Thymus (tissue), 11 donors: ENCODE data around the gene CER1. TPM values are rescaled to one million over a fixed set of nuclear protein-coding genes. Genes with fewer than 3 reads are reported as not detected.

Source experiments
- DNase-seq, 9 donors: peaks; one replicate each; pipeline ENCODE4 v3.0.0-alpha.2; 2013; ENCODE audit warnings: low spot score in 9 of 9, low read depth in 6 of 9, missing footprints in 1 of 9
- H3K27ac ChIP-seq, 2 donors: one replicate each; pipeline ENCODE4 v1.5.1; 2013; ENCODE audit warnings: control low read depth in 1 of 2, low read depth in 1 of 2, low read length in 1 of 2, mild to moderate bottlenecking in 1 of 2, moderate library complexity in 1 of 2
- H3K27me3 ChIP-seq, 2 donors: one replicate each; pipeline ENCODE4 v1.5.1; 2013; ENCODE audit warnings: low read length in 1 of 2; ENCODE audit not compliant: control insufficient read depth in 2 of 2, insufficient read depth in 1 of 2
- H3K36me3 ChIP-seq, 2 donors: one replicate each; pipeline ENCODE4 v1.5.1; 2013; ENCODE audit warnings: low read length in 1 of 2, mild to moderate bottlenecking in 1 of 2, moderate library complexity in 1 of 2; ENCODE audit not compliant: control insufficient read depth in 2 of 2, insufficient read depth in 2 of 2
- H3K4me1 ChIP-seq, 2 donors: one replicate each; pipeline ENCODE4 v1.5.1; 2013; ENCODE audit warnings: low read length in 2 of 2; ENCODE audit not compliant: control insufficient read depth in 2 of 2, insufficient read depth in 2 of 2
- H3K4me3 ChIP-seq, 2 donors: one replicate each; pipeline ENCODE4 v1.5.1; 2013; ENCODE audit warnings: low read length in 2 of 2, control low read depth in 1 of 2, mild to moderate bottlenecking in 1 of 2
- H3K9me3 ChIP-seq, 2 donors: one replicate each; pipeline ENCODE4 v1.5.1; 2013; ENCODE audit warnings: low read length in 1 of 2, mild to moderate bottlenecking in 1 of 2; ENCODE audit not compliant: control insufficient read depth in 2 of 2, insufficient read depth in 1 of 2
- WGBS: extraction: QIAGEN DNeasy Blood & Tissue Kit; methylation state at CpG from one replicate; pipeline ENCODE4 v1.1.7; 2013; 5-methylcytosine and 5-hydroxymethylcytosine counted together
- polyA plus RNA-seq: library from polyadenylated mRNA; stranded (reverse); fragments of 200-250 nt; gene quantifications from one replicate; pipeline ENCODE4 v1.2.3, GENCODE V29; 2013
- total RNA-seq: library from RNA; stranded (reverse); fragments of 120-200 nt; gene quantifications from one replicate; pipeline ENCODE4 v1.2.4, GENCODE V29; 2013
- donor health status: healthy.

CER1 gene
- total and polyA plus RNA-seq, 2 donors: 0.05 to 0.07 TPM

- H3K27me3 ChIP-seq: no peaks in the 10 kb centered on the region
- 96% methylated on average over 3 of the region's 3 CpGs for WGBS
- no peak overlapping the region for H3K4me3 ChIP-seq
- peaks cover 0 to 4% of the 10 kb centered on the region in 2 donors for H3K36me3 ChIP-seq
- H3K9me3 ChIP-seq: no peaks in the 10 kb centered on the region
- no peak for DNase-seq
- H3K27ac ChIP-seq: no peak overlapping the region
- no peaks in the 10 kb centered on the region for H3K4me1 ChIP-seq
Measured at GRCh38 chr9:14678776-14679175, 43.8 kb downstream of the CER1 start.

GRCh38 chr9:14677872-14678271 is 44.7 kb downstream of the CER1 start:
- WGBS: 98% methylated on average over 6 of the region's 6 CpGs
- Histone ChIP-seq H3K4me3 (no peak overlapping the region), H3K9me3 (no peaks in the 10 kb centered on the region), H3K27ac (no peak overlapping the region), H3K36me3 (peaks cover 0 to 4% of the 10 kb centered on the region in 2 donors), H3K4me1 (no peaks in the 10 kb centered on the region), H3K27me3 (no peaks in the 10 kb centered on the region)
- no peak for DNase-seq

DNA sequence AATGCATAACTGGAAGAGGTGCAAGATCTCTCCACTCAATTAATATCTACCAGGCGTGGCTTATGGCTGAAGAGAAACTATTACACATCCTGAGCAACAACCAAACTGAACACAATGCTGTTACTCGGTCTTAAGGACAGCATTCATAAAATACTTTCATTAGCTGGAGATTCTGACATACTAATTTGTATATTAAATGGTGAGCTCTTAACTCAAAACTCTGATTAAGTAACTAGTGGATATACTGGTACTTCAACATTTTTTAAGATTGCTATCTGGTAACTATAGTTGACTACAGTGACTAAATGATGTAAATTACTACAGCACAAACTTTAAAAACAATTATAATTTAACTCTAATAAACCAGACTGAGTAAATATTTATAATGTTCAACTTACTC is 45.1 kb downstream of the CER1 start:
- no peak for DNase-seq
- Histone ChIP-seq H3K9me3 (no peaks in the 10 kb centered on the region), H3K27me3 (no peaks in the 10 kb centered on the region), H3K4me1 (no peaks in the 10 kb centered on the region), H3K4me3 (no peak overlapping the region), H3K36me3 (peaks cover 0 to 4% of the 10 kb centered on the region in 2 donors), H3K27ac (no peak overlapping the region)
- 94% methylated on average over 2 of the region's 2 CpGs for WGBS

DNA sequence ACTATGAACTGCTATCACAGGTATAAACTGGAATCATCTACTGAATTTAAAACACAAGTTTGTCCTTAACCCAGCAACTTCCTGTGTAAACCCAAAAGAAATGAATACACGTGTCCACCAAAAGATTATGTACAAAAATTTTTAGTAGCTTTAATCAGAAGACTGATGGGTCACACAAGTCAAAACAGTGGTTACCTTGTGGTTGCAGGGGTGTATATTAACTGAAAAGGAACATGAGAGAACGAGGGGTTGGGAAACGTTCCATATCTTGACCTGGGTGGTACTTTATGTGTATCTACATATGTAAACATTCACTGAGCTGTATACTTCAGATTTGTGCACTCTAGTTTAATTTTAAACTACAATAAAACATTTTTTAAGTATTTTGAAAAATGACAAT is 47.9 kb downstream of the CER1 start:
- 63% methylated on average over 3 of the region's 3 CpGs for WGBS
- DNase-seq: no peak

GRCh38 chr9:14671377-14671776 is 51.2 kb downstream of the CER1 start:
- WGBS: 92% methylated on average over 3 of the region's 3 CpGs

More for the DNA sequence above, 47.9 kb downstream of the CER1 start:
- Histone ChIP-seq H3K27ac (no peak overlapping the region), H3K9me3 (no peaks in the 10 kb centered on the region), H3K4me1 (no peaks in the 10 kb centered on the region), H3K4me3 (no peak overlapping the region), H3K27me3 (no peaks in the 10 kb centered on the region), H3K36me3 (peaks cover 0 to 4% of the 10 kb centered on the region in 2 donors)

GRCh38 chr9:14670718-14671117 is 51.8 kb downstream of the CER1 start:
- no peaks in the 10 kb centered on the region for H3K9me3 ChIP-seq
- WGBS: 93% methylated on average over 1 of the region's 1 CpG

More at GRCh38 chr9:14671377-14671776, 51.2 kb downstream of the CER1 start:
- no peaks in the 10 kb centered on the region for H3K27me3 ChIP-seq
- H3K9me3 ChIP-seq: no peaks in the 10 kb centered on the region
- DNase-seq: no peak
- H3K4me1 ChIP-seq: no peaks in the 10 kb centered on the region
- no peak overlapping the region for H3K4me3 ChIP-seq
- H3K36me3 ChIP-seq: peaks cover 0 to 4% of the 10 kb centered on the region in 2 donors
- H3K27ac ChIP-seq: no peak overlapping the region

More at GRCh38 chr9:14670718-14671117, 51.8 kb downstream of the CER1 start:
- peaks cover 0 to under 1% of the 10 kb centered on the region in 2 donors for H3K36me3 ChIP-seq
- DNase-seq: no peak
- H3K4me1 ChIP-seq: no peaks in the 10 kb centered on the region
- no peaks in the 10 kb centered on the region for H3K27me3 ChIP-seq
- no peak overlapping the region for H3K4me3 ChIP-seq
- H3K27ac ChIP-seq: no peak overlapping the region

Other genes with a start within 250 kb of the CER1 start
- 4.8 TPM for gene ZDHHC21, start 29.3 kb downstream of the CER1 start, total RNA-seq
- 5.1 TPM for gene ZDHHC21, start 29.3 kb downstream of the CER1 start, polyA plus RNA-seq
- 5.1 TPM for gene FREM1, start 187.7 kb upstream of the CER1 start, total RNA-seq
- 2.1 TPM for gene FREM1, start 187.7 kb upstream of the CER1 start, polyA plus RNA-seq